ENCODE data around the gene EEF2K. TPM values are rescaled to one million over a fixed set of nuclear protein-coding genes. Genes with fewer than 3 reads are reported as not detected.
A peak's percentile ranks its signal among the peaks of the same experiment; 100 is the strongest.

The EEF2K gene
- polyA plus RNA-seq, 3 donors: 0.85 to 6.5 (median 1.7) TPM

- no peak within 1 kb of the TSS for H3K27ac ChIP-seq (ENCODE audit: low read depth in 1 of 2, low read length in 2 of 2)
- peaks cover 2% of the 10 kb centered on the region for H3K4me1 Mint-ChIP-seq
- 2% methylated on average over 35 of the region's 40 CpGs for WGBS (ENCODE audit: insufficient coverage)
- H3K36me3 Mint-ChIP-seq: no peaks in the 10 kb centered on the region
- DNase-seq: no peak
- no peaks in the 10 kb centered on the region for H3K79me2 ChIP-seq (ENCODE audit: insufficient read depth, low read length)
- no peak within 1 kb of the TSS for H2AFZ ChIP-seq (ENCODE audit: insufficient read depth, low read depth, low read length, poor library complexity, severe bottlenecking)
- intact Hi-C loops (cut with micrococcal nuclease): no loop called here
- no peak within 1 kb of the TSS for H3K9ac ChIP-seq (ENCODE audit: insufficient read depth, low read length, poor library complexity, severe bottlenecking)
- peaks cover 0 to 5% of the 10 kb centered on the region in 2 donors for H3K9me3 ChIP-seq (replicated peaks in 1 of 2; ENCODE audit: control insufficient read depth in 1 of 2, insufficient read depth in 1 of 2, low read length in 2 of 2)
- peaks cover 3 to 29% of the 10 kb centered on the region in 2 donors for H3K27me3 ChIP-seq (ENCODE audit: control insufficient read depth in 2 of 2, insufficient read depth in 2 of 2, low read length in 2 of 2)
- TF ChIP-seq CTCF (IDR thresholded peaks at IDR 0.05): no peak
- H3K4me1 ChIP-seq (ENCODE audit: control insufficient read depth in 1 of 2, insufficient read depth in 2 of 2, low read length in 2 of 2): peaks cover 0 to 6% of the 10 kb centered on the region in 2 donors
- peaks cover 28 to 42% (median 32%) of the 10 kb centered on the region in 3 donors for H3K27me3 Mint-ChIP-seq (ENCODE audit: low read depth in 3 of 3)
- no peaks in the 10 kb centered on the region for H4K20me1 ChIP-seq (ENCODE audit: insufficient read depth, low read length)
- H3K4me3 Mint-ChIP-seq: peak within 1 kb of the TSS in 1 of 2 donors; percentile 77
- H3K4me2 ChIP-seq (replicated peaks; ENCODE audit: extremely low read depth, low read length, poor library complexity, severe bottlenecking): peak within 1 kb of the TSS; percentile 36
- peaks cover 0 to 11% (median 5%) of the 10 kb centered on the region in 7 donors for H3K9me3 Mint-ChIP-seq
- H3K27ac Mint-ChIP-seq: no peak within 1 kb of the TSS
- H3K4me3 ChIP-seq (replicated peaks in 1 of 3; ENCODE audit: low read depth in 2 of 3, low read length in 3 of 3): peak within 1 kb of the TSS in 1 of 3 experiments; percentile 23
- H3K36me3 ChIP-seq (replicated peaks in 1 of 2; ENCODE audit: control insufficient read depth in 1 of 2, insufficient read depth in 2 of 2, low read length in 2 of 2): no peaks in the 10 kb centered on the region
These were observed 44.0 kb upstream of the EEF2K start, which contains the start of gene SDR42E2 for GRCh38 chr16:22161999-22162655. TSS of gene SDR42E2 (plus strand) at chr16:22162506. CDS start at chr16:22165583, 3,077 bp downstream.

GRCh38 chr16:22162656-22163009, 43.4 kb upstream of the EEF2K start:
- intact Hi-C loops (cut with micrococcal nuclease): no loop called here
- H4K20me1 ChIP-seq (ENCODE audit: insufficient read depth, low read length): no peaks in the 10 kb centered on the region
- no peak overlapping the region for H3K27ac Mint-ChIP-seq

More at GRCh38 chr16:22162656-22163009, 43.4 kb upstream of the EEF2K start:
- peaks cover 3 to 29% of the 10 kb centered on the region in 2 donors for H3K27me3 ChIP-seq (ENCODE audit: control insufficient read depth in 2 of 2, insufficient read depth in 2 of 2, low read length in 2 of 2)
- WGBS (ENCODE audit: insufficient coverage): 54% methylated on average over 13 of the region's 14 CpGs
- TF ChIP-seq CTCF (IDR thresholded peaks at IDR 0.05): no peak
- peaks cover 2% of the 10 kb centered on the region for H3K4me1 Mint-ChIP-seq
- no peaks in the 10 kb centered on the region for H3K36me3 ChIP-seq (replicated peaks in 1 of 2; ENCODE audit: control insufficient read depth in 1 of 2, insufficient read depth in 2 of 2, low read length in 2 of 2)
- H3K79me2 ChIP-seq (ENCODE audit: insufficient read depth, low read length): no peaks in the 10 kb centered on the region
- no peak for DNase-seq
- peak overlapping the region; percentile 36 for H3K4me2 ChIP-seq (replicated peaks; ENCODE audit: extremely low read depth, low read length, poor library complexity, severe bottlenecking)
- H3K27me3 Mint-ChIP-seq (ENCODE audit: low read depth in 3 of 3): peaks cover 28 to 42% (median 32%) of the 10 kb centered on the region in 3 donors
- H3K4me3 Mint-ChIP-seq: peak overlapping the region in 1 of 2 donors; percentile 71
- no peaks in the 10 kb centered on the region for H3K36me3 Mint-ChIP-seq
- no peak overlapping the region for H3K27ac ChIP-seq (ENCODE audit: low read depth in 1 of 2, low read length in 2 of 2)
- no peak overlapping the region for H3K9ac ChIP-seq (ENCODE audit: insufficient read depth, low read length, poor library complexity, severe bottlenecking)
- H3K4me1 ChIP-seq (ENCODE audit: control insufficient read depth in 1 of 2, insufficient read depth in 2 of 2, low read length in 2 of 2): peaks cover 0 to 6% of the 10 kb centered on the region in 2 donors
- peak overlapping the region in 1 of 3 experiments; percentile 23 for H3K4me3 ChIP-seq (replicated peaks in 1 of 3; ENCODE audit: low read depth in 2 of 3, low read length in 3 of 3)
- no peak overlapping the region for H2AFZ ChIP-seq (ENCODE audit: insufficient read depth, low read depth, low read length, poor library complexity, severe bottlenecking)
- peaks cover 0 to 14% (median 5%) of the 10 kb centered on the region in 7 donors for H3K9me3 Mint-ChIP-seq
- H3K9me3 ChIP-seq (replicated peaks in 1 of 2; ENCODE audit: control insufficient read depth in 1 of 2, insufficient read depth in 1 of 2, low read length in 2 of 2): peaks cover 0 to 5% of the 10 kb centered on the region in 2 donors

Measured in CD14-positive monocyte (primary cell).